T follicular helper cell (primary cell): ENCODE data around the gene BIRC7.

Source experiments
- DNase-seq: peaks from one replicate; pipeline ENCODE4 v3.0.0-alpha.2; 2020; ENCODE audit warnings: low read depth
- total RNA-seq, 2 experiments: gene quantifications; one replicate each; lab custom pipeline; 2026; lab: John Stamatoyannopoulos, UW

BIRC7 gene, protein sequence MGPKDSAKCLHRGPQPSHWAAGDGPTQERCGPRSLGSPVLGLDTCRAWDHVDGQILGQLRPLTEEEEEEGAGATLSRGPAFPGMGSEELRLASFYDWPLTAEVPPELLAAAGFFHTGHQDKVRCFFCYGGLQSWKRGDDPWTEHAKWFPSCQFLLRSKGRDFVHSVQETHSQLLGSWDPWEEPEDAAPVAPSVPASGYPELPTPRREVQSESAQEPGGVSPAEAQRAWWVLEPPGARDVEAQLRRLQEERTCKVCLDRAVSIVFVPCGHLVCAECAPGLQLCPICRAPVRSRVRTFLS
- total RNA-seq = 0 to 0.12 reads per million in 2 experiments

DNA sequence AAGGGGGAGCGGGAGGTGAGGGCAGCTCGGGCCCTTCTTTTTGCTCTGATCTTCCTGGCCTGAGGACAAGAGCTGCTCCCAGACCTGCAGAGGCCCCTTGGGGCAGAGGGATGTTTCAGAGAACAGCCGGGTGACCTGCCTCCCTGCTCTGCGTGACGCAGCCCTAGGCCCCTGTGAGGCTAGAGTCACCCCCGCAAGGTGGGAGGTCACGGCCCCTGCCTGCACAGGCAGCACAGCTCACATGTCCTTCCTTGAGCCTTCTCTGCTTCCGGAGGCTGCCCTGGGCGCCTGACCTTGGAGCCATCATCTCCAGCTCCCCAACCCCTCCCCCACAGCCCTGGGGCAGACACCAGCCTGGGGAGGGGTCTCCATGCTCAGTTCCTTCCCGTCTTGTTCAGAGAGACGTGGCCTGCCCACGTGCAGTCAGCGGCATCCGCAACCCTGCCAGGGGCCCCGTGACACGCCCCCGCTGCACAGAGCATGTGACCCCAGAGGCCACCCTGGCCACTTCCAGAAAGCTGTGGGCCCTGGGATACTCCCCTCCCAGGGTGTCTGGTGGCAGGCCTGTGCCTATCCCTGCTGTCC lies at the start of gene BIRC7:
Gene BIRC7, plus strand, starts transcription at position 507 of the 585 bp plus-strand sequence. CDS start 192 bp downstream, outside the sequence.
- no peak for DNase-seq

DNA sequence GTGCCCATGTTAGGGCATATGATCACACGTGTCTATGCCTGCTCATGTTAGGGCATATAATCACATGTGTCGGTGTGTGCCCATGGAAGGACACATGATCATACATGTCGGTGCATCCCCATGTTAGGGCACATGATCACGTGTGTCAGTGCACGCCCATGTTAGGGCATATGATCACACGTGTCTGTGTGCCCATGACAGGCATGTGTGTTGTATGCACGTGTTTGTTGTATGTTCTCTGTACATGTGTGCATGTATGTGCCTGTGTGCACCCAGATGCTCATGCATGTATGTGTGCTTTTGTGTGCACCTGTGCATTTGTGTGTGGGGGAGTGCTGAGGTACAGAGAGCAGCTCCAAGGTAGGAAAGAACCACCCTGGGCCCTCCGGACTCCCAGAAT lies 49.6 kb upstream of the BIRC7 start:
- no peak for DNase-seq

DNA sequence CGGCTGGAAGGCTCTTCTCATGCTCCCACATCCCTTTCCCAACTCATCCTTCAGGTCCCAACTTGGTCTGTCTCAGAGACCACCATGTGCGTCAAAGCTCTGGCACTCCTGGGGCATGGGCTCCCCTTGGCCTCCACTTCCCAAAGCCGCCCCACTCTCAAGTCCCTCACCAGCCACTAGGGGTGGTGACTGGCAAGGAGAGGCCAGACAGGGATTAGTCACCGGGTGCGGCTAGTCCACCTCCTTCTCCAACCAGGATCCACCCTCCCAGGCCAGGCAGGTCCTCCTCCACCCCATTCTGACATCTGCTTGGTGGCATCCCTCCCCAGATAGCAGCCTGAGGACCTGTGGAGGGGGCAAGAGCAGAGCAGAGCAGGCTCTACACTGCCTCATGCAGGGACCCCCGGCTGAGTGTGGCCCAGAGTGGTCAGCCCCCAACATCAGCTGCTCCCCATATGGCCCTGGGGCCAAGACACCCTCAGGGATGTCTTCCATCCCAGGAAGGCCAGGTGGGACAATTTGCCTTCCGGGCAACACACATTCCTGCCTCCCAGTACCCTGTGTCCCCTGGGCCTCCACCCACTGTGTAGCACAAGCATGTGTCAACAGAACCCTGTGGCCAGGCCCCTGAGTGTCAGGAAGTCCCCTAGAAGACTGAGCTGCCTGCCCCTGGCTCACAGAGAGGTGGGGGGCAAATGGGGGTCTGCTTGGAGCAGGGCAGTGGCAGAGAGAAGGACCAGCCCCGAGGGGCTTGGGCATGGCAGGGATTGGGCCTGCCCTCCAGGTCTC lies 49.0 kb upstream of the BIRC7 start:
- DNase-seq = no peak

- DNase-seq = no peak
These were observed 48.2 kb upstream of the BIRC7 start for GRCh38 chr20:63187338-63188158.

GRCh38 chr20:63188159-63188442 lies 47.6 kb upstream of the BIRC7 start:
- DNase-seq = no peak

DNA sequence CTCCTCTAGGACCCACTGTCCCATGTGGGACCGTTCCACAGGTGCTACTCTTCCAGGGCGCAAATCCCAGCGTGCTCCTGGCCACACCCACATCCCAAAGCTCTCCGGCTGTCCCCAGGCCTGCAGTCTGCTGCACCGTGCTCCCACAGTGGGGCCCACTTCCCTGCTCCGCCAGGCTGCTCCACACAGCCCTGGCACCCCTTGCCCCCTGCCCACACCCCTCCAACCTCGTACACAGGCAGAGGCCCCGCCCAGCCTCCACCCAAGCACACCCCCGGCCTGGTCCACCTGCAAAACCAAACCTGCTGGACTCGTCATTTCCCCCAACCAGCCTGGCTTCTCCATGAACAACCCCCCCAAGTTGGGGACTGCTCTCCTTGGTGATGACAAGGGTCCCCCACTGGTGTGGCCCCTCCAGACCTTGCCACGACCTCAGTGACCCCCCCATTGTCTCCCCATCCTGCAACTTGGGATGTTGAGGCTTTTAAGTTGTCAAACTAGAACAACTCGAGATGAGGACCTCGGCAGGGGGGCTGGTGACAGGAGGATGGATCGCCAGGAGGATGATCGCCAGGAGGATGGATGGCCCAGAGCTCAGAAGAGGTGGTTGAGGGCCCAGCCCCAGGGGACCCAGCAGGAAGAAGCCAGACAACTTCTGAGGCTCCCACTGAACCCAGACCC lies 46.9 kb upstream of the BIRC7 start:
- no peak for DNase-seq

GRCh38 chr20:63189322-63189642 lies 46.4 kb upstream of the BIRC7 start:
- no peak for DNase-seq

DNA sequence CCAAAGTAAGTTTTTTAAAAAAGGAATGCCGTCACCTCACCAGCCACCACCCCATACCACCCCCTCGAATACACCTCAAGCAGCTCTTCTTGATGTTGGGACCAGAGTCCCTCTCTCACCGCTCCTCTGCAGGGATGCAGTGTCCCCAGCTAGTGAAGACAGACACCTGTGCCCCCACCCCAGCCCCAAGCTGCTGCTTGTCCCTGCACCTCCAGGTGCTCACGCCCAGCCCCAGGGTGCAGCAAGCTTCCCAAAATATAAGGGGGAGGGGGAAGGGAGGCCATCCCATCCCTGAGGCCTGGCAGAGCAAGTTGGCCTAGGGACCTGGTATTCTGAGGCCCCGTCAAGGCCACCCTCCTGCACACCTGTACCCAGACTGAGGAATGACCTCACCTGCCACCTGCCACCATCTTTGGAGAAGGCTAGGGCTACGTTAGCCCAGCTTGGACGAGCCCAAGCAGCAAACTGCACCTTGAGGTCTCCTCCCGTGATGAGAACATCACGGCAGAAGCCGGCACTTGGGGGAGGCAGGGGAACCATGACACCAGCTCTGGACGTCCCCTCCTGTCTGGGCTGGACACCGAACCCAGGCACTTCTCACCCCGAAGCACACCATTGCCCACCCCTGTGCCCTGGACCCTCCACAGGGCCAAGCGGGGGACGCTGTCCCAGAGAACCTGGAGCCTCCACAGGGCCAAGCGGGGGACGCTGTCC lies 45.7 kb upstream of the BIRC7 start:
- DNase-seq = no peak

DNA sequence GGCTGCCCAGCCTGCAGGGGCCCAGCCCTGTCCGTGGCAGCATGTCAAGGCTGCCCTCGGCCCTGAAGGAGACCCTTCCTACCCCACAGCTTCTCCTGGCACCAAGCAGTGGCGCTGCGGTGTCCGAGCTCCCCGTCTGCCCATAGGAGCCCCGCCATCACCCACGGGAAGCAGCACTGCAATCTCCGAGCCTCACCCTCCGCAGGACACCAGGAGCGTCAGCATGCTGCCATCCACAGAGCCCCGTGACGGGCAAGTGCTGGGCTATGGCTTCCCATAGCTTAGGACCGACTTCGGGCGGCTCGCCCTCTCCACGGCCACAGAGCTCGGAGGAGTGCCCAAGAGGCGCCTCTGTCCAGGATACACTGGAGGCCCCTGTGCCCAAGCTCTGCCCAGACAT lies 44.9 kb upstream of the BIRC7 start:
- no peak for DNase-seq

DNA sequence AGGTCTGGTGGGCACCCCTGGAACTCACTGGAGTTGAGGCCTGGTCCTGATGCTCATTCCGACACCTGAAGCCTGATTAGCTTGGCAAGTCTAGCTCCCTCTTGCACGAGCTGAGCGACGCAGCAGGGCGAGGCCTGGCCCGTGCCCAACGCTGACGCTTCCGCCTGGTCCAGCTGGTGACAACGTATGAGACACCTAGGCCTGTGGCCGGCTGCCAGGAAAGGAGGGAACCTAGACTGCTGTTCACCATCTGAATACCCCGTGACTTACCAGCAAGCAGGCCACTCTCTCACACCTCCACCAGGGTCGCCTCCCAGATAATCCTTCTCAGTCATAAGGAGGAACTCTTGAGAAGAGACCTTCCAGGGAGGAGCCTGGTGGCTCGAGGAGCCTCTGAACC lies 44.3 kb upstream of the BIRC7 start:
- no peak for DNase-seq

DNA sequence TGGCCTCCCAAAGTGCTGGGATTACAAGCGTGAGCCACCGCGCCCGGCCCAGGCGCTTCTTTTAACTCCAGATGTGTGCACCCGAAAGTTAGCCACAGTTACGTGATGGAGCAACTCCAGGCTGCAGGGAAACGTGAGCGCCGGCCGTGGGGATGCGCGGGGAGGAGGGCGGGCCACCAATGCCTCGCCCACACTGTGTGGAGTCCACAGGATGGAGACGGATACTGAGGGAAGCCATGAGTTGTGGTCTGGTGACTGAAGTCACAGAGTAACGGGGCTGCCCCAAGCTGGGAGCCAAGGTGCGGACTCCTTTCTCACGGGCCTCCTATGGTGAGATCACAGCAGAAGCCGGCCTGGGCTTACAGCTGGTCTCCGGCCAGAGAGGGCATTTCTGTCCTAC lies 43.0 kb upstream of the BIRC7 start:
- DNase-seq = no peak

DNA sequence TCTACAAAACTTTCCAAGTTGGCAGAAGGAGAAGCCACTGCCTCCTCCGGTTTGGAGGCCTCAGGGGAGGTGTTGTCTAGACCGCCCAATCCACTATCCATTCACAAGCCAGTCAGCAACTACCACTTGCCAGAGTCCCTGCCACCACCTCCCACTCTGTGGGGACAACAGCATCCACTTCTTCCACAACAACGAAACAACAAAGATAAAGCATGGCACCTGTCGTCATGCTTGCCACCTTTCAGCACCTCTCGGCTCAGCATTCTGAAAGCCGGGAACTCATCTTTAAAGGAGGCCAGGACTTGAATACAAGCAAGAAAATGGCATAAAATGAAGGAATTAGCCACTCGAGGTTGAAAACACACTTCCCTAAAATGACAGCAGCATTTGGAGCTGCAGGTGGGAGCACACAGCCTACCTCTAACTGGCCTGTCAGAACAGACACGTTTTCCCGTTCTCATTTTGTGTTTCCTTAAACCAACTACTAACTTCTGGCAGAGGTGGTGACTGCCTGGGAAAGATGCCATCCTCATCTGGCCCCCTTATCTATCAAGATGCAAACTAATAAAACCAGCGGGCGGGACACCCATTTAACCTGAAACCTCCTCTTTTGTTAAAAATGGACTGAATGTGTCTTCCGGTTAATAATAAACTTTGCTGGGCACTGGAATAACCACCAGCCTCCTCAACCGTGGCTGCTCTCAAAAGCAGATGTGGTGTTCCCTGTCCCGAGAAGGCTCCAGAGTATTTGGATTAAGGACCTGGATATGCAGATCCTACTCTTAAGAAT lies 41.5 kb upstream of the BIRC7 start:
- DNase-seq = no peak

DNA sequence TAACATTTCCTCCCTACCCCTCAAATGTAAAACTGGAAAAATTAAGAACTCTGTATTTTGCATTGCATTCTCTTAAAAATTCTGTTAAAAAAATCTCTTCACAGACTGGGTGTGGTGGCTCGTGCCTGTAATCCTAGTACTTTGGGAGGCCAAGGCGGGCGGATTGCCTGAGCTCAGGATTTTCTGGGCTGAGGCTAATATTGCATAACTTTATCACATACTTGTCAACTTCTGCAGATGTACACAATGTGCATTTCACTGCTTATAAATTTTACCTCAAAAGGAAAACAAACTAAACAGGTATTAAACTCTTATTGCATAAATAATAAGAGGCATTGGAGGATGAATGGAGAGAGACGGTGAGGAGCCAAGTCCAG lies 40.9 kb upstream of the BIRC7 start:
- no peak for DNase-seq

DNA sequence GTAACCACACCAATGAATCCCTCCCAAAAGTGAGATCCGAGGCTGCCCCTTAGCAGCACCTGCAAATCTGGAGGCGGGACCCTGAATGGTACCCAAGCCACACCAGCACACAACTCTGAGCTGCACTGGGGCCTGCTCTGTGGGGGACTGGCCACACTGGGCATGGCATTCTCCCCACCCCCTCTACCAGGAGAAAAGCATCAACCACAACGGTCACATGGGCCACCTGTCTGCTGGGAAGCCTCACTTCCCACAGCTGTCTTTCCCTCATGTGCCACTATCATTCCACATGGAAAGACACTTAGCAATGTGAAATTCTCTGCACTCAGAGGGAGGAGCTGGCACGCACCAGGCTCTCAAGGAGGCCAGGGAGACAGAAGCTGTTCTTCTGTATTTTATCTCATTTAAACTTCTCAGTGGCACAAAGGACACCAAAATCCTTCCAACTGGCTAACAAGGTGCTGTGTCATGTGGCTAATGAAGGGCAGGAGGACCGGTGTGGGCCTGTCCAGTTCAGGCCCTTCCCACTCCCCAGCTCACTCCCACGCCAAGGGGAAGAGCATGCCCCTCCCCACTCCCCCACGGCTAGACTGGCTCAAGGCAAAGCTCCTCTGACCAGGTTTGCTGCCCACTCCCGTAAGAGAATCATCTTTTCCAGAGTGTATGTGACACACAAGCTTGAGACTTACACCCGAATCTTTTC lies 38.8 kb upstream of the BIRC7 start:
- DNase-seq = no peak

DNA sequence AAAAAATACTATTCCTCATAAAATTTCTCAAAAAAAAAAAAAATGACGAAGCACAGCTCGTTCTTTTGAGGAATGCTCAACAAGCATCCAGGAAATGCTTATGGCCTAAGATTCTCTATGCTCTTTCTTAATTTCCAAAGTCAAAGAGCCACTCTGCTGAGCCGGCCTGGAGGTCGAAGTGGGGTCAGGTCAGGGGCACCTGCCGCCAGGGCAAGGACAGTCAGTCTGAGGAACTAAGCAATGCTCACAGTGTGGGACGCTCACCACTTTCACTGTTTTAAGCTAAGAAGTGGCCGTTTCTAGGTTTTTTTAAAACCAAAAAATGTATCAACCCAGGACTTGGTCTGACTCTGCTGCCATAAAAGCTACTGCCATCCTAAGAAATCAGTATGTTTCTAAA lies 37.1 kb upstream of the BIRC7 start:
- DNase-seq = no peak

DNA sequence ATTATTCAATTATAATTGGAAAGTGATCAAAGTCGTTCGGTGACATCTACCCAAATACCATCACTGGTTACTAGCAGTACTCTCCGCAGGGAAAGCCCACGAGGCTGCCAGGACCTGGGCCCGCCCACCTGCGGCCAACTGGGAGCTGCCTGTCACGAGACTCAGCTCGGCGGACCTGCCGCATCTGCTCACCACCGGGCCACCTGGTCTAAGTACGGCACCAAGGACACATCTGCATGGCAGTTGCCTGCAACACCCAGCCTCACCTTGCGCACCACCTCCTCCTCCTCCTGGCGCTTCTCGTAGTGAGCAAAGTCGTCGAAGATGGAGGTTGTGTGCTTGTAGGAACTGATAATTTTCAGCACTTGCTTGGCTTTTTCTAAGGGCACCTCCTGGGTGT lies 33.7 kb upstream of the BIRC7 start:
- DNase-seq = no peak

DNA sequence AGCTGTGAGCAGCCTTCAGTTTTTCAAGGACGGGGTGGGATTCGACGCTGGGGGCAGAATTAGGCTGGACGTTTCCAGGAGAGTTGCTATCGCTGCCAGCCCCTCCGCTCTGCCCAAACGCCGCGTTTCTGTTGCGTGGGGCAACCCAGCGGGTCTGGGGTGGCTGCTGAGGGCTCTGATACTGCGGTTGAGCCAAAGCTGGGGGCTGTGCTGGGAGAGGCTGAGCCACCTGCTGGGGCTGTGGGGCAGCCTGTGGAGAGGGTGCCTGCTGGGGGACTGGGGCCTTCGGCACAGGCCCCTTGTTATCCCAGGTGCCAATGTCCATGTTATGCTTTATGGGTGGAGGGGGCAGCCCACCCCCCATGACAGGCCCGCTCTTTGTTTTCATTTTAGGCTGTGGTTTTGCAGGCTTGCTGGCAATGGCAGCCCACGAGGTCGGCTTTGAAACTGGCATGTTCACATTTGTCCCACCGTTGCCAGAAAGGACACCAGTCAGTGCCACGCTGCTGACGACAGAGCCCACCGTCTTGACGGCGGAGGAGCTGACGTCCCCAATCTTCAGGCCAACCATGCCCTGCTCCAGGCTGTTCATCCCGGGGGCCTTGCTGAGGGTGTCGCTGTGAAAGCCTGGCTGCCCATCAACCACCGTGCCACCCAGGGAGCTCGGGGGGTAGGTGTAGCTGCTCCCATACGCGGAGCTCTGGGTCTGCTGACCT lies 32.7 kb upstream of the BIRC7 start:
- no peak for DNase-seq

DNA sequence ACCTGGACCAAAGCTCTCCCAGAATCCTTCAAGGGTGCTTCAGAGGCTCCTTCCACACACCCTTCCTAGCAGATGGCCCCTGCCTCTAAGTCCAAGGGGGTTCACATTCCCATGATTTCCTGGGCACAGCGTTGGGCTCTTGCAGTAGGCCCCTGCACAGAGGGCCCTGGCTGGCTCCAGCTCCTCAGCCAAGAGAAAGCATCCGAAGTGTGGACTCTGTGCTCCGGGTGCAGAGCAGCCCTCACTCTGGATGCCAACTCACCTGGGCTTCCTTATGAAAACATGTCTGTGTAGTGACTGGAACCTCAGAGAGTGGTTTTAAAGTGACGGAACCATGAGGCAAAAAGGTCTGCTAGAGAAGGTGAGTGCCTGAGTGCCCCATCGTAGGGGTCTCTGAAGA lies 31.3 kb upstream of the BIRC7 start:
- DNase-seq = no peak

DNA sequence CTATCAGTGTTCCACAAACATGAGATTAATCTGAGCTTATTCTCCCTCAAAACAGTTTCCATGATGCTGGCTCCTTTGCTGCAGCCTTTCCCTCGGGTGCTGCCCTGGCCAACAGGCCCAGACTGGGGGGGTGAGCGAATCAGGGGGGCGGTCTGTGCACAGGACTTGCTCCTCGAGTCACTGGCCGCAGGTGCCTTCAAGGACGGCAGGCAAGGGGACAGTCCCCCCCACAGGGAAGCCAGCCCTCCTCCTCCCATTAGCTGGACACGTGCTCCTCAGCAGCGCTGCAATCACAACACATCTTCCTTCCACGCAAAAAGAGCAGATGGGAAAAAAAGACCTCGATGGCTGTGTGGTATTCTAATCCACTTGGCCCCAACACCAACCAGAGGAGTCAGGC lies 29.8 kb upstream of the BIRC7 start:
- no peak for DNase-seq
